HG03175 (cell line): Measurements from ENCODE around the gene SLC9B2.

ENCODE experiments used
- ATAC-seq: cut with Tn5 transposase; IDR thresholded peaks from one replicate; pipeline ENCODE4 v1.9.1; 2021; ENCODE audit warnings: mild to moderate bottlenecking, moderate library complexity; ENCODE audit not compliant: unreplicated experiment

Gene SLC9B2

DNA sequence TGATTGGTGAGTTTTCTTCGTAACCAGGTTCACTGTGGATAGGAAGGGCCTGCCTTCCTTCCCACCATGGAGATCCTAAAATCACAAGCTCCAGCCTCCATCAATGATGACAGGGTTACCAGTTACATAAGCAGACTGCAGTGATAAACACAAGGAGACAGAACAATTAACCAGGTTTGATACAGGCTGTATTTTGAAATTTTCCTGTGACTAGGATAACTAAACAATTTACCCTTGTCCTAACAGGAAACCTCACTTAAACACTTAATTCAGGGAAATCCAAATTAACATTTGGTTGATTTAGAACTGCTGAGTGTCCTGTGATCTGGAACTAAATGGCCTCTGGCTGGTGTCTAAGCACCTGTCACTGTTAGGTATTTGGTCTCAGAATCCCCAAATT lies 3.1 kb upstream of the SLC9B2 start:
- ATAC-seq, result no peak

DNA sequence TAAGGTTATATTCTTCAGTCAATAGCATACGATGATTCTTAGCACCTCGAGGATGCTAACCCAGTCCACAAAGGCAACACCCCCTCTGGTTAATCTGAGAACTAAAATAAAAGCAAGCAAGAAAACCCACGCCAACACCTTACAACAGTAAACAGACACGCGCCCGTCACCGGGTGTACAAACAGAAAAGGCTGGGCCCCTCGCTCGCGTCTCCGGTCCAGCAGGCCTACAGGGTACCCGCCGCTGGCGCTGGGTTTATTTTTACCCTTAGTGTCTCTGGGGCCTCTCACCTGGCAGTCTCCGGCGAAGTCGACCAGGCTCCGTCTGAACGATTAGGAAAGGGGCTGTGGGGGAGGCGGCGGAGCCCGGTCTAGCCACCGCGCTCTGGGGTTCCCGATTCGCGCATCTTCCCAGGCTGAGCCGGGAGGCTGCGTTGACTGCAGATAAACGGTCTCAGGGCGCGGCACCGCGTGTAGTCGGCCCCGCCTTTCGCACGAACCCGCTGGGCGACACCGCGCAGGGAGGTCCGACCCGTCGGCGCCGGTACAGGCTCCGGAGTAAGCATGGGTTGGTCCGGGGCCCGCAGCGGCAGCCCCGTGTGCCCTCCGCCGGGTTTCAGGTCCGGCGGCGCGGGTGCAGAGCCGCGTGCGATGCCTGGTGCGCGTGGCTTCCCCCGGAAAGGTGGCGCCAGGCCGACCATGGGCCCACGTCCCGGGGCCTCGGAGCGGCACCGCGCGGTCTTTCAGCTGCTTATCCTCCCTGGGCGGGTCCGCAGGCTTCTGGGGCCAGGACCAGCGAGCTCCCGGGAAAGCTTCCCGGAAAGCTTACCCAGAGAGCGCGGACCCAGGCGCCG lies 441 bp downstream of the SLC9B2 start:
- ATAC-seq, result peak; percentile 59

DNA sequence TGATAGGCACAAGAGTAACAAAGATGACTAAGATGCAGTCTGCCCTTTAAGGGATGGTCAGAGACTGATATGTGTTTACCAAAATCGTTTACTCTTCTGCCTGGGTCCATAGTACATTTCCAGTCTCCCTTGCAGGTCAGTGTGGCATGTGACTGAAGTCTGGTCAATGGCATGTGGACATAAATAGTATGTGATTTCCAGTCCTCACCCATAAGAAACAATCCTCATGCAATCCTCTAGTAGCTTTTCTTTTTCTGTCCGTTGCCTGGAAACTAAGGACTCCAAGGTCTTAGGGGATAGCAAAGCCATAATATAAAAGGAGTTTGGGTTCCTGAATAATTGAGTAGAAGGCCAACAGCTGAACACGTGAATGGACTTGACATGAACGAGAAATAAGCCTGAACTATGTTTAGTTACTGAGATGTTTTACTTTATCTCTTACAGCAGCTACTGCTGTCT lies 1.1 kb downstream of the SLC9B2 start:
- peak; percentile 3 for ATAC-seq

DNA sequence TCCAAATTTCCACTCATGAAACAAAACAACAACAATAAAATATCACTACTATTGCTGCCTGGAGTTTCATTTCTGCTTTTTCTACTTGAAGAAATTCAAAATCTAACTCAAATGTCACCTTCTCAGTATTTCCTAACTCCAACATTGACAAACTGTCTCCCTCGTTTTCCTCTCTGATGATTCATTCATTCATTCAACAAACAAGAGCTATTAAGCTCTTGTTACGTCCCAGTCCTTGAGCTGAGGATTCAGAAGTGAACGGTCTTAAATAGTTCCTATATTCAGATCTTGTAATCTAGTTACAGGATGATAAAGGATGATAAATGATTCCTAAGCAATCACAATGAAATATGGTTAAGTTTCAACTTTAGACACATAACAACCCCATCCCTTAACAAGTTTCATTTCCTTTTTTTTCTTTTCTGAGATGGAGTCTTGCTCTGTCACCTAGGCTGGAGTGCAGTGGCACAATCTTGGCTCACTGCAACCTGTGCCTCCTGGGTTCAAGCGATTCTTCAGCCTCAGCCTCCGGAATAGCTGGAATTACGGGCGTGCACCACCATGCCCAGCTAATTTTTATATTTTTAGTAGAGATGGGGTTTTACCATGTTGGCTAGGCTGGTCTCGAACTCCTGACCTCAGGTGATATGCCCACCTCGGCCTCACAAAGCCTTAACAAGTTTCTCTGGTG lies 1.7 kb downstream of the SLC9B2 start:
- peak; percentile 41 for ATAC-seq

DNA sequence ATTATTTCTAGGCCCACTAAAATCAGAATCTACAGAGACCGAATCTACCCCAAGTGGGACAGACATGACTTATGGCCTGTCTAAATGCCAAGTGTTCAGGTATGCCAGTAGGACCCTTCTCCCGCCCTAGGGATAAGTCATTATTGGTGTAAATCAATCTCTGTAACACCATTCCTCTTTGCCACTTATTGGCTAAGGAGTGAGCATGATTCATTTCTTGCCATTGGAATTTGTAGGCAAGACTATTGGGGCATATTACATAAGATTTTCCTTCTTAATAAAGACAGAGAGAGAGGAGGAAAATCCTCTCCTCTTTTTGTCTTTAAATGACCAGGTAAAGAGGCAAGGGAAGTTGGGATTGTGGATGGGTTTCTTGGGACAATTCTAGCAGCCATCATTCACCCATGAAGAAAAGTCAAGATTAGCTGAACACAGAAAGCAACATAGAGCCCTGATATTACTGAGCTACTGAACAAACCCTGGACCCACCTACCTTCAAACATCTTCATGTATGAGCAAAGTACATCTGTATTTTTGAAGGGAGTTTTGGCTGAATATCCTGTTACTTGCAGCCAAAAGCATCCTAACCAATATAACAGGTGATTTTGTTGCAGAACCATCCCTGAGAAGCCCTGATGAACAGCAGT lies 2.6 kb downstream of the SLC9B2 start:
- ATAC-seq, result no peak

DNA sequence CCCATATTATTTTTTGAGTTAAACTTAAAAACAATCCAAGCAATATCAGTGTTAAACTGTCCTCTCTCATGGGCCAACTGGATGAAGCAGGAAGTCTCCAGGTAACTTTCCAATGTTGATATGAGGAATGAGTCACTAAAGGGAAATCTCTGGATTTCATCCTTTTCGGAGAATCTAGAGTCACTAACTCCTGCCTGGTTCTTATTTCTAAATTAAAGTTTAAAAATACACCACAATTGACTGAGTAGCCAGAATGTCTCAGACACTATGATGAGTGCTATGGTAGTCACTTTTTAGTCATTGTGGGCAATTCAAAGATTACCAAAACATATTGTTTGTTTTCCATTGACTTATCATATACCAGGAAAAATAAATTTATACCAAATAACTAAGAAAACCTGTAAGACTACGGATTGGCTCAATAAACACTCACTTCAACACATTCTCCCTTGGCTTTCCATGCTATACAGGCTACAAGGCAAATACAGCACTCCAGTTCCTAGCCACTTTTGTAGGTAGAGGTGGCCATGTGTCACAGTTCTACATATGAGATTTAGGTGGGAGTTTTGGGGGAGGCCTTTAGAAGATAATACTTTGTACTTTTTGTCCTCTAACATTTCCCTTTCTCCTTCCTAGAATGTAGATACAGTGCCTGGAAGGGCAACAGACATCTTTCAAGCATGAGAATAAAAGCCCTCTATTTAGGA lies 8.6 kb downstream of the SLC9B2 start:
- no peak for ATAC-seq

DNA sequence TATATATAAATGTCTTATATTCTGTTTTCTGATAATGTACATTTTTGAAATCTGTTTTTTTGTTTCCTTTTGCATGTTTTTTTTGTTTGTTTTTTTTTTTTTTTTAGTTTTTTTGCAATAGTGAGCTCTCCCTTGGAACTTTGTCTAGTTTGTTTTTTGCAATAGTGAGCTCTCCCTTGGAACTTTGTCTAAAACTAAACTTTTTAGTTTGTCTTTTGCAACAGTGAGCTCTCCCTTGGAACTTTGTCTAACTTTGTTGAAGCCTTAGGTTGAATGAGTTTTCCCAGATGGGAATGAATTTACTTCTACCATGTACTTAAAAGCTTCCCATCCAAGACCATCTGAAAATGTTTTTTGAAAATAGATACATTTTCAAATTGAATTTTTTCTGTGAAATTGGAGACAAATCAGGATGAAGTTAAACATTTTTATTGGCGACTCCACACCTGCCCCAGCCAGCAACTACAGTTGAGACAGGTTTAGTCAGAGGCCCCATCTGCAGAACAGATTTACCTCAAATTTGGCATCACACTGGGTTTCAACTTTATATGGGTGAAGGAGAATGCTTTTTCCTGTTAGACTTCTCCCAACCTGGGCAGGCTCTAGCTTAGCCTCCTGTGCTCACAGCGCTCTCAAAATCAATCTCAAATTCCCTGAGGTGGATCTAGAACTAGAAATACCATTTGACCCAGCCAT lies 16.0 kb downstream of the SLC9B2 start:
- ATAC-seq, result no peak

DNA sequence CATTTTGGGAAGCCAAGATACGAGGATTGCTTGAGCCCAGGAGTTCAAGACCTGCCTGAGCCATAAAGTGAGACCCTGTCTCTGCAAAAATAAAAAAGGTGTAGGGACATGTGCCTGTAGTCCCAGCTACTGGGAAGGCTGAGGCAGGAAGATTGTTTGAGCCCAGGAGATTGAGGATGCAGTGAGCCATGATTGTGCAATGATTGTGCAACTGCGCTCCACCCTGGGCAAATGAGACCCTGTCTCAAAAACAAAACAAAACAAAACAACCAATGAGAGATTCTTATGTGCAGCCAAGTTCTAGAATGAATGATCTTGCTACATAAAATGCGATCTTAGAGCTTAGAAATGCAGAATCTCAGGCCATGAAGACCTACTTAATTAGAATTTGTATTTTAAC lies 22.5 kb downstream of the SLC9B2 start:
- no peak for ATAC-seq

DNA sequence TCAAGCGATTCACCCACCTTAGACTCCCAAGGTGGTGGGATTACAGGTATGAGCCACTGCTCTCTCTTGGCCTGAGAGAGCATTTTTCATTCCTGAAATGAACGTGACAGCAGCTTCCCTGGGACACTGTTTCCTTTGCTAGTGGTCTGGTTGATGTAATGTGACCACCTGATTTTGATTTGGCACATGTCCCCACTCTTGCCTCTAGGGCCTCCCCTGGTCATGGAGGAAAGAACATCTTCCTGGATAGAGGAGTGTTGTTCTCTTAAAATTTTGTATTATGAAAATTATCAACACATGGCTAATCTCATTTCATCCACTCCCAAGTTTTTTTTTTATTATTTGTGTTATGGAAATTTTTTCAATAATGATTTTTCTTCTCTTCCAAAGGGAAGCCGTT lies 23.8 kb downstream of the SLC9B2 start:
- ATAC-seq, result no peak

DNA sequence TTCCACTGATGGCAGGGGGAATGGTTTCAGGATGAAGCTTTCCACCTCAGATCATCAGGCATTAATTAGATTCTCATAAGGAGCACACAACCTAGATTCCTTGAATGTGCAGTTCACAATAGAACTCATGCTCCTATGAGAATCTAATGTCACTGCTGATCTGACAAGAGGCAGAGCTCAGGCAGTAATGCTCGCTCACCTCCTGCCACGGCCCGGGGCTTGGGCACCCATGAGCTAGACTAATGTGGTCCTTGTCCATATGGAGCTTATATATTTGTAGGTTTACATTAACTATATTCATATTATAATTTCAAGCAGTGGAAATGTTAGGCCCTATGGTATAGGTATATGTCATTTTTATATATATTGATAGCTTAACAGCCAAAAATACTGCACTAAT lies 24.4 kb downstream of the SLC9B2 start:
- no peak for ATAC-seq

DNA sequence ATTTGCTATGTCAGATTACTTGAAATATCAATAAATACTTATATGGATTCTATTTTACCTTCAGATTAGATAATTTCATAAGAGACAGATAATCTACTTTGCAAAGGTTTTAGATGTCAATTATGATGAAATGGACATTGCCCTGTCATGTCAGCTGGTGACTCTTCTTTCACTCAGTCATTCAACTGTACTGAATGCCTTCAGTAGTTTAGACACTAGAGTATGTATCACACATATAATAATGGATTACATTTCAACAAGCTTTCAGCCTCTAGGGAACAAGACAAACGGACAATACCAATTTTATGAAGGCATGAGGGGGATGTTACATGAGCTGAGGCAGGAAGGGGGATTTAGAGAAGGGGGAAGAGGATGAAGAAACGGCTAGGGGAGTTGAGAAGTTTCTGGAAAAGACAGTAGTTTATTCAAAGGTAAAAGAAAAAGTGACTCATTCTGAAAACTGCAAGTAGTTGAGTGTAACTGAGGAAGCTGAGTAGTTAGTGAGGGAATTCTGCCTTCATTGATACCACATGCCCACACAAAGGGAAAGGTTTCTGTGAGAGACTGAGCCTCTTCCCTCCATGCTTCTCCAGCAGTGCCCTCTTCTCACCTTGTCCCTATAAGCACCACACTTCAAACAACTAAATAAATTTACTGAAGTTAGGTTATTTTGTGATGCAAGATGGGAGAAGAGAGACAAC lies 25.7 kb downstream of the SLC9B2 start:
- no peak for ATAC-seq

DNA sequence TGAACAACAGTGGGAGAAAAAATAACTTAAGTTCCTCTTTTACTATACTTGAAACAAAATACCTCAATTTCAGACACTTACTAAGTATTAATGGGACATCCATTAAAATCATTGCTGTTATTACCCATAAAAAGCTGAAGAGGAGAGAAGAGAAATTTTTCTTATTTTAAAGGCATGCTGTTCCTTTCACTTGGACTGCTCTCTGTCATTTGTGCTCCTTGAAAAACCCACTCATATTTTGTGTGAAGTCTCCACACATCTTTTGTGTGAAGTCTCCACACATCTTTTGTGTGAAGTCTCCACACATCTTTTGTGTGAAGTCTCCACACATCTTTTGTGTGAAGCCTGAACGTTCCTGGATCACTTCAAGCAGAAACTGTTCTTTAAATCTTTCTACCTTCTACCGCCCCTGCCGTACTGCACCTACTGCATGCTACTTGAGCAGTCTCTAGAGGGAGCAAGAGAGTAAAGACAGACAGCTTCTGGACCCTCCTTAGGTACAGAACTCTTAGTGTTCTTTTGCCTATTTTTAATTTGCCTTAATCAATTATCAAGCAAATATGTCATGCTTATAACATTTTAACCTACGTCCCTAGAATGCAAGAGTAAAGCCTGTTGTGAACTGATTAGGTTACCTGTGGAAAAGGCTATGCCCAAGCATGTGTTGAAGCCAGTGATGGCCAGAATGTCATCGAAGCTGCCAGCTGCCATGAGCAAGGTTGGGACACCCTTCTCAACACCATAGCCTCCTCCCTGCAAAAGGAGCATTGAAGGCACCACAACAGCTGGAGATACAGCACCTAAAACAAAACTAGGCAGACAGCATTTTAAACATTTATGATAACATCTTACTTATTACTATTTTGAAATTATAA lies 29.9 kb downstream of the SLC9B2 start:
- ATAC-seq, result peak; percentile 98

DNA sequence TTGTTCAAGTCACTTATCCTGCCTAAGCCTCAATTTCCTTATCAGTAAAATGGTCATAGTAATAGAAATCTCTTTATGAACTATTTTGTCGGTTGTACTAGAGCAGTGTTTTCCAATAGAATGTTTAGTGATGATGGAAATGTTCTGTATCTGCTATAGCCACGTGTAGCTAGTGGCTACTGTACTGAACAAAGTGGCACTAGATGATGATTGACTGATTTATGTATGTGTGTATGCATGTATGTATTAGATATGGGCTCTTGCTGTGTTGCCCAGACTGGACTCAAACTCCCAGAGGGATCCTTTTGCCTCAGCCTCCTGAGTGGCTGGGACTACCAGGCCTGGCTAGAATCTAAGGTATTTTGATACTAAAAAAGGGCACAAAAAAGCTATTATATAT lies 32.4 kb downstream of the SLC9B2 start:
- no peak for ATAC-seq

DNA sequence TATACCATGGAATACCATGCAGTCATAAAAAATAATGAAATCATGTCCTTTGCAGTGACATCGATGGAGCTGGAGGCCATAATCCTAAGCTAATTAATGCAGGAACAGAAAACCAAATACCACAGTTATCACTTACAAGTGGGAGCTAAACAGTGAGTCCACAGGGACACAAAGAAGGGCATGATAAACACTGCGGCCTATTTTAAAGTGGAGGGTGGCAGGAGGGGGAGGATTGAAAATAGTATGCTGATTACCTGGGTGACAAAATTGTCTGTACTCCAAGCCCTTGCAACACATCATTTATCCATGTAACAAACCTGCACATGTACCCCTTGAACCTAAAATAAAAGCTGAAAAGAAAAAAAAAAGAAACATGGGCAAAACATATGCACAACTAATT lies 40.4 kb downstream of the SLC9B2 start:
- no peak for ATAC-seq

DNA sequence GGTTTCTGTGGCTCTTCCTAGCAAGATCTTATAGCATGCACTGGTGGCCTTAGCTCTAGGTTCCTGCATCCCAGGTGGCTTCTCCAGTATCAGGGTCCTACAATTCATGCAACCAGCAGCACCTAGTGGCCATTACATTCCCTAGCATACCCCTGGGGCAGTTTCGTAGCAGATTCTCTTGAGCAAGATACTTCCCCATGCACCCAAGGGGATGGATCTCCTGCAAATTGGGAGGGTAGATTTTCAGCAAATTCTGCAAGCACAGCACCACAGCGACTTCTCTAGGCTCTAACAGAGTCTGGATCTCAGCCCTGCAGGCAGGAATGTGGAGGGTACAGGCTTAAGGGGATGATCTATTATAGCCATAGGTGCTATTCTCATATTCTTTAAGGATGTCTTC lies 44.0 kb downstream of the SLC9B2 start:
- peak; percentile 76 for ATAC-seq

DNA sequence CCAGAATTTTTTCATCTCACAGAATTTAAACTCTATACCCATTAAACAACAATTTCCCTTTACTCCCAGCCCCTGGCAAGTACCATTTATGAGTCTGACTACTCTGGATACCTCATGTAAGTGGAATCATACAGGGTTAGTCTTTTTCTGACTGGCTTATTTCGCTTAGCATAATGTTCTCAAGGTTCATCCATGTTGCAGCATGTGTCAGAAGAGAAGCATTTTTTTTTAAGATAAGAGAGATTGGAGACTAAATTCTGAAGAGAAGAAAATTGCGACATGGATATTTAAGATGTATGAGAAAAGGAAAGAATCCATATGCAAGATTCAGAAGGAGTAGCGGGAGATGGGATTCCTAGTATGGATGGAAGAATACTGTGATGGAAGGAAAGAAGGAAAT lies 45.8 kb downstream of the SLC9B2 start:
- no peak for ATAC-seq

DNA sequence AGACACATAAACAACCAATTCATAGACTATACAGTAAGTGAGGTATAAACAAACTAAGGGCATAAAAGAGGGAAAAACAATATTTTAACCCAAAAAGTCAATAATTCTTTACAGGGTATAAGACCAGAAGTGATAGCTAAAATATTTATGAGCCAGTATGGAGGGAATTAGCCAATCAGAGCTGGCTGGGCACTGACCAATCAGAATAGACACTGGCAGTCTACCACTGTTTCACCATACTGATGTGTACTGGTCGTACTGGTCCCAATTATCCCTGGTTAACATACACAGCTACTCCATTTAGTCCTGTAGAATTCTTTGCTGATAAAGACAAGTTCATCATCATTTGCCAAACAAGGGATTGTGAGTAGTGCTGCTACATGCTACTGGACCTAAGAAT lies 47.3 kb downstream of the SLC9B2 start:
- no peak for ATAC-seq

DNA sequence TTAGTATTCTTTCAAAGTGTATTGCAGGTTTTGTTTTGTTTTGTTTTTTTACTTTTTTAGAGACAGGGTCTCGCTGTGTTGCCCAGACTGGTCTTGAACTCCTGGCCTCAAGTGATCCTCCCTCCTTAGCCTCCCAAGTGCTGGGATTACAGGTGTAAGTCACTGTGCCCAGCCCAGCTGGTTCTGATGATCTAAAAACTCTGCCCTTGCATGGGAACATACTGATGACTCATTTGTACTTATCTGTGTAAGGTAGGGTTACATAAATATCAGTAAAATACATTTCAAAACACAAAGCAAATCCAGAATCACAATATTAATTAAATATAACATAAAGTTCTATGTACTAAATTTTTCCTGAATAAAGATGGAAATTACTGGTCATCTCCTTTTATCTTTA lies 49.7 kb downstream of the SLC9B2 start:
- no peak for ATAC-seq

DNA sequence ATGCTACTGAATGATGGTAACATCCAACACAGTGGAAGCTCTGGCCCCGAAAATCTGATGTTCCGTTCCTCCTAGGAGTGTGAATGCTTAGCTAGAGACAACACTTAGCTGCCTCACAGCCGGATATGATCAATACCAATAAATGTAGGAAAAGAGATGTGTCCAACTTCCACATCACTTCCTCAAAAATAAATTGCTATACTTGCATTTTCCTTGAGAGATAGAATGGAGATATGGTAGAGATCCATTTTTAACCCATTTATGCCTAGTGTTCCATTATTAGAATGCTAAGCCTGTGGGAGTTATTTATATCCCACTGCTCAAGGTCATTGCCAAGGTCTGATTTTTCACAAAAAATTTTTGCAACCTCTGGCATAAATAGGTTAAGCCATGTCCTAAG lies 51.6 kb downstream of the SLC9B2 start:
- ATAC-seq, result no peak
